ENCODE measurements around the gene DUSP5. TPM values are rescaled to one million over a fixed set of nuclear protein-coding genes. Genes with fewer than 3 reads are reported as not detected.
"Not testable (repeated sequence)": the region's sequence is repeated elsewhere in the genome, so short reads cannot be mapped to it uniquely, and the experiment has no call there.

The DUSP5 gene
- total RNA-seq, 1 donor from 2014 or later = 7.1 TPM

- ATAC-seq = no peak
- intact Hi-C loops (cut with micrococcal nuclease) = no loop called here
- no peak for DNase-seq
These were observed 34.0 kb downstream of the DUSP5 start for GRCh38 chr10:110531687-110532086.

GRCh38 chr10:110532628-110533027, 34.9 kb downstream of the DUSP5 start:
- DNase-seq; ATAC-seq; intact Hi-C loops (cut with micrococcal nuclease): not testable (repeated sequence)

DNA sequence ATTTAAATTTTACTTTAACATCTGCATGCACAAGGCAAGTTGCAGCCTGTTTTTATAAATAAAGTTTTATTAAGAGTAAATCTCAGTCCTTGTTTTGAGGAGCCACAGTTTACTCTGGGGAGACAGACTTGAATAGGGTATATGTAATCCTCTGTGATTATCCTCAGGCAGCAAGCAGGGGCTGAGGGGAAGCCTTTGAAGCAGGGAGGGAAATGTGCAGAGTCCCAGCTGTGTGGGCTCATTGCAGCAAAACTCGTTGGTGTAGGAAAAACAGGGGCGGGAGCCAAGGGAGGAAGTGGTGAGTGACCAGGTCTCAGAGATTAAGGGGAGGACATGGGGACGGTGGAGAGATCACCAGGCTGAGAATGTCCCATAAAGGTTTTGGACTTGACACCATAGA, 35.4 kb downstream of the DUSP5 start:
- intact Hi-C loops (cut with micrococcal nuclease) = no loop called here
- DNase-seq = no peak
- no peak for ATAC-seq

DNA sequence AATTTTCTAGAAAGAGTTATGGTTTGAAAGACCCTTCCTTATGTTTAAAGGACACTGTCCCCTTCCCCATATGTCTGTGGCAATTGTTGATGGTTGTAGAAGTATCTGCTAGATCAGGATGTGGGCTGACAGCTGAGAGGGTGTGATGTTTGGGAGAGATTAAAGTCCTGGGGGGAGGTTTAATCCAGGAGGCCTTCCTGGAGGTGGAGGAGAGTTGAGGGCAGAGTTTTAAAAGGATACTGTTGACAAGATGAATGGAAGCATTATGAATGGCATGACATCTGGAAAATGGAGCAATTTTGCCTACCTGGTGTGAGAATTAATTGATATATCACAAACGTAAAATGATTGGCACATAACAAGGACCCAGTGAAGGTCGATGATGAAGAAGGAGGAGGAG, 36.9 kb downstream of the DUSP5 start:
- DNase-seq (no peak), ATAC-seq (no peak)
- intact Hi-C loops (cut with micrococcal nuclease) = no loop called here

DNA sequence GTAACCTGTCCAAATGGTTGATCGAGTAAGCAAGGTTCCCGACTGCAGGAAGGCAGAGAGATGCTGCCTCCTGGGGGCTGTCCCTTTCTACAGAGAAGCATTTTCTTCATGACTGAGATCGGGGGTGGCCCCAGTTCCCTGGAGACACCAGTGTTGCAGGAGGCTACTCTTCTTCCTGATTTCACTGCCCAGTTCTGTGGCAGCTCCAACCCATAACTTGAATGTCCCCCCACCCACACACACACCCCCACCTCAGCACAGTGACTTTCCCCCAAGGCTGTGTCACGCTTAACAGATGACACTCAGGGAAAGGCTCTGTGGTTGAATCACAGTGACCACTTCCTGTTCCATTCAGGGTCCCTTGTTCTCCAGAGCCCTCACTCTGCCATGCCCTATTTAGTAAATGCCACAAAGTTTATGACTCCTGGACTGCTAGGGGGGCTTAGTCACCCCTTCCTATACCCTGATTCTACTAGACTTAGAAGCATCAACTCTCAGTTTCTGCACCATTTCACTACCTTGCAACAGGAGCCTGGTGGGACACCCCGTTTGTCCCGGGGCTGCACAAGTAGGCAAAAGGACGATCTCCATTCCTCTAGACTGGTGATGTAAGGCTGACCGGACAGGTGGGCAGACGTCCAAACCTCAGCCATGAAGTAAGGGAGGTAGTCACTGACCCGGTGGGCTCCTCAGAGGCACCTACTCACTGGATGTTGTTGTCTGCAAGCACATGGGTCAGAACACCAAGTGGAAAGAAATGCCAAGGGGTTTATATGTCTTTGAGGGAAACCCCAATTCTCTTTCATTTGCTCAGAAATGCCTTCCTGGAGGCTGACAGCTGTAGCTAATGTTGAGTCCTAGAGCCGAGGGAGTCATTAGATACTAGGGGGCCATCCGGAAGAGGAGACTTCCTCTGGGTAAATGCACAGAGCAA, 38.5 kb downstream of the DUSP5 start:
- peak; percentile 36 for DNase-seq
- ATAC-seq = peak; percentile 76
- intact Hi-C loops (cut with micrococcal nuclease) = loop anchor here (5.0 kb wide), 1 partner anchor 184 kb away; no protein-coding TSS in a partner anchor

GRCh38 chr10:110539091-110539490, 41.4 kb downstream of the DUSP5 start:
- no peak for ATAC-seq
- intact Hi-C loops (cut with micrococcal nuclease) = loop anchor here (5.0 kb wide), 1 partner anchor 187 kb away; no protein-coding TSS in a partner anchor
- no peak for DNase-seq

GRCh38 chr10:110540031-110540430, 42.3 kb downstream of the DUSP5 start:
- ATAC-seq = no peak
- no peak for DNase-seq
- intact Hi-C loops (cut with micrococcal nuclease) = no loop called here

GRCh38 chr10:110544958-110545537, 47.3 kb downstream of the DUSP5 start:
- DNase-seq (no peak), ATAC-seq (no peak)
- intact Hi-C loops (cut with micrococcal nuclease) = loop anchor here (5.0 kb wide), 1 partner anchor 233 kb away; no protein-coding TSS in a partner anchor

DNA sequence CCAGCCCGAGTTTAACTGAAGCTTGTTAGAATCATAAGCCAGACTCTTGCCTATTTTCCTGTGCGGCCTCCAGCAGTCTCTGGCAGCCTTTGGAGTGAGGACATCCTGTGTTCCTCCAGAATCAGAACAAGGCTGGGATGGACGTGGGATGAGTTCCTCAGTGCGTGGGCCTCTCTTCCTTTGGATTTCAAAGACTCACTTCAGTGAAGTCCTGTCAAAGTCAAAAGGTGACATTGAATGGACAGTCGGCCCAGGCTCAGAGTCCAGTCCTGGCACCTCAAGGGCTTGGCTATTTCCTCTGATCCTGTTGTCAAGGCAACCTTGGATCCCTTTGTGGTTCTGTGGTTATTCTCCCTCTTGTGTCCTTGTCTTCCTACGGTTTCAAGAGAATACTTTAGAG, 48.4 kb downstream of the DUSP5 start:
- intact Hi-C loops (cut with micrococcal nuclease) = loop anchor here (5.0 kb wide), 1 partner anchor 234 kb away; no protein-coding TSS in a partner anchor
- no peak for DNase-seq
- ATAC-seq = peak; percentile 41

GRCh38 chr10:110546499-110547110, 48.9 kb downstream of the DUSP5 start:
- intact Hi-C loops (cut with micrococcal nuclease) = loop anchor here (5.0 kb wide), 1 partner anchor 234 kb away; no protein-coding TSS in a partner anchor
- DNase-seq = no peak
- no peak for ATAC-seq

- ATAC-seq = peak; percentile 58
- DNase-seq = no peak
- intact Hi-C loops (cut with micrococcal nuclease) = loop anchor here (5.0 kb wide), 1 partner anchor 235 kb away; no protein-coding TSS in a partner anchor
These were observed 49.5 kb downstream of the DUSP5 start for GRCh38 chr10:110547139-110547761.

- ATAC-seq (no peak), DNase-seq (no peak)
- intact Hi-C loops (cut with micrococcal nuclease) = loop anchor here (5.0 kb wide), 1 partner anchor 236 kb away; no protein-coding TSS in a partner anchor
These were observed 50.3 kb downstream of the DUSP5 start for GRCh38 chr10:110548002-110548401.

- ATAC-seq (no peak), DNase-seq (no peak)
- intact Hi-C loops (cut with micrococcal nuclease) = loop anchor here (5.0 kb wide), 1 partner anchor 237 kb away; no protein-coding TSS in a partner anchor
These were observed 51.5 kb downstream of the DUSP5 start for GRCh38 chr10:110549211-110549610.

GRCh38 chr10:110553905-110554304, 56.2 kb downstream of the DUSP5 start:
- no peak for DNase-seq
- ATAC-seq = no peak
- intact Hi-C loops (cut with micrococcal nuclease) = no loop called here

DNA sequence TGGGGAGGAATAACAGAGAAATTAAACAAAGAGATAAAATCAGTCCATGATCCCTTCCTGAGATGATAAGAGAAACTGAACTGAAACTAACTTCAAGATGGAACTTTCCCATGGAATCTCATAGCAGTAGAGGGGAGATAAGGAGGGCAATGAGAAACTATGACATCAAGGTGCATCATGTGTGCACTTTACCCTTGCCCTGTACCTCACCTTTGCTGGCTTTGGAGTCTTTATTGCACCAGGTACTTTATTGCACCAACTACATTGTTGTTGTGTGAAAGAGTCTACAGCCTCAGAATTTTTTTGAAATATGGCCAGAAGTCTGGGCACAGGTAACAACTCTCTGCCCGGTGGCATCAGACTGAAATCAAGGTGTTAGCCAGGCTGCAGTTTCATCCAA, 58.6 kb downstream of the DUSP5 start:
- ATAC-seq (no peak), DNase-seq (no peak)
- intact Hi-C loops (cut with micrococcal nuclease) = no loop called here

GRCh38 chr10:110556969-110557601, 59.4 kb downstream of the DUSP5 start:
- peak; percentile 39 for DNase-seq
- ATAC-seq = peak; percentile 59
- intact Hi-C loops (cut with micrococcal nuclease) = no loop called here

DNA sequence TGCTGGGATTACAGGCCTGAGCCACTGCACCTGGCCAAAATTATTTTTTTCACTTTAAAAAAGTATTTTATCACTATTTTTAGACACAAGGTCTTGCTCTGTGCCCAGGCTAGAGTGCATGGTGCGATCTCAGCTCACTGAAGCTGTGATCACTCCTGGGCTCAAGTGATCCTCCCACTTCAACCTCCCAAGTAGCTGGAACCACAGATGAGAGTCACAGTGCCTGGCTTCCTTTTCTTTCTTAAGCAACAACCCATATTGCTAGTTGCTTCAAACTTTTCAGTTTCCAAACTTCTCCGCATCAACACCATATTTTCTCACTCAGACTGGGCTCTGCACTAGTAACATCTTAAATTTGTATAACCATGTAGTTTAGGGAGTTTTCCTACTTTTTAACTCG, 60.3 kb downstream of the DUSP5 start:
- ATAC-seq (no peak), DNase-seq (no peak)
- intact Hi-C loops (cut with micrococcal nuclease) = no loop called here

GRCh38 chr10:110560012-110560411, 62.3 kb downstream of the DUSP5 start:
- ATAC-seq (no peak), DNase-seq (no peak)
- intact Hi-C loops (cut with micrococcal nuclease) = no loop called here

All from left ventricle myocardium superior (tissue), 1 donor.